OCI-LY1 (cell line): Measurements from ENCODE around the gene TNN.

ENCODE experiments used
- EZH2 ChIP-seq: fragments of 200-600 bp; sonication (generic), shearing (Covaris generic); IDR thresholded peaks from 2 replicates; pipeline ENCODE4 v1.8.0; 2017; ENCODE audit warnings: borderline replicate concordance, mixed run types, mild to moderate bottlenecking, antibody characterized with exemption, low read length, moderate library complexity, mixed read lengths
- TF ChIP-seq, protein P1 (sequence below): fragments of 200-600 bp; sonication (generic), shearing (Covaris generic); IDR thresholded peaks from 2 replicates; pipeline ENCODE4 v1.5.1; 2017; ENCODE audit warnings: mild to moderate bottlenecking, antibody characterized with exemption, low read length, moderate library complexity, mixed read lengths

DNA sequence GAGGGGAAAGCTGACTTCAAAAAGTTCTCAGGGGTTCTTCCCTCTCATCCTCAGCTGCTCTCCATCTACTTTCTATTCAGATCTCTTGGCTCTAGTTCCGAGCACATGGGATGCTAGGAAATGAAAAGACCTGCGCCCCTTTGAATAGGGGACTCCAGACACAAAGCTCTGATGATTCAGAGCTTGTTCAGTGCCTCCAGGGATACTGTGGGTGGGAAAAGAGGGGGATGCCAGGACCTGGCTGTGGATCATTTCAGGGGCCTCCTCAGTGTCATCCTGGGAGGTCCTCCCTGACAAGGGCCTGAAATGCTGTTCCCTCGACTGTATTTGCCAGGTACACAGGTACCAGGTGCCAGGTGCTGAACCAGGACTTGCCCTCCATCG is 125.9 kb downstream of the TNN start:
- TF ChIP-seq, protein P1, sequence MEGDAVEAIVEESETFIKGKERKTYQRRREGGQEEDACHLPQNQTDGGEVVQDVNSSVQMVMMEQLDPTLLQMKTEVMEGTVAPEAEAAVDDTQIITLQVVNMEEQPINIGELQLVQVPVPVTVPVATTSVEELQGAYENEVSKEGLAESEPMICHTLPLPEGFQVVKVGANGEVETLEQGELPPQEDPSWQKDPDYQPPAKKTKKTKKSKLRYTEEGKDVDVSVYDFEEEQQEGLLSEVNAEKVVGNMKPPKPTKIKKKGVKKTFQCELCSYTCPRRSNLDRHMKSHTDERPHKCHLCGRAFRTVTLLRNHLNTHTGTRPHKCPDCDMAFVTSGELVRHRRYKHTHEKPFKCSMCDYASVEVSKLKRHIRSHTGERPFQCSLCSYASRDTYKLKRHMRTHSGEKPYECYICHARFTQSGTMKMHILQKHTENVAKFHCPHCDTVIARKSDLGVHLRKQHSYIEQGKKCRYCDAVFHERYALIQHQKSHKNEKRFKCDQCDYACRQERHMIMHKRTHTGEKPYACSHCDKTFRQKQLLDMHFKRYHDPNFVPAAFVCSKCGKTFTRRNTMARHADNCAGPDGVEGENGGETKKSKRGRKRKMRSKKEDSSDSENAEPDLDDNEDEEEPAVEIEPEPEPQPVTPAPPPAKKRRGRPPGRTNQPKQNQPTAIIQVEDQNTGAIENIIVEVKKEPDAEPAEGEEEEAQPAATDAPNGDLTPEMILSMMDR = no peak
- TF ChIP-seq EZH2 = no peak
